LHCN-M2 (cell line): ENCODE results near the gene FCGR2B. TPM values are rescaled to one million over a fixed set of nuclear protein-coding genes. Genes with fewer than 3 reads are reported as not detected.
A peak's percentile ranks its signal among the peaks of the same experiment; 100 is the strongest.
"Not testable (repeated sequence)": the region's sequence is repeated elsewhere in the genome, so short reads cannot be mapped to it uniquely, and the experiment has no call there.

ENCODE experiments used
- DNase-seq: peaks from one replicate; pipeline ENCODE4 v3.0.0-alpha.2; 2012; ENCODE audit warnings: low read depth
- polyA plus RNA-seq: library from polyadenylated mRNA; unstranded; fragments of >200 nt; gene quantifications from one replicate; pipeline ENCODE4 v1.2.1, GENCODE V29; 2012; ENCODE audit warnings: missing spikeins
- total RNA-seq: library from RNA; depleted of rRNA; stranded (reverse); fragments of >200 nt; gene quantifications from 2 replicates; pipeline ENCODE4 v1.2.3, GENCODE V29; 2014; rRNA removed

FCGR2B gene
- not detected in 2 replicates for total RNA-seq
- polyA plus RNA-seq = not detected

DNA sequence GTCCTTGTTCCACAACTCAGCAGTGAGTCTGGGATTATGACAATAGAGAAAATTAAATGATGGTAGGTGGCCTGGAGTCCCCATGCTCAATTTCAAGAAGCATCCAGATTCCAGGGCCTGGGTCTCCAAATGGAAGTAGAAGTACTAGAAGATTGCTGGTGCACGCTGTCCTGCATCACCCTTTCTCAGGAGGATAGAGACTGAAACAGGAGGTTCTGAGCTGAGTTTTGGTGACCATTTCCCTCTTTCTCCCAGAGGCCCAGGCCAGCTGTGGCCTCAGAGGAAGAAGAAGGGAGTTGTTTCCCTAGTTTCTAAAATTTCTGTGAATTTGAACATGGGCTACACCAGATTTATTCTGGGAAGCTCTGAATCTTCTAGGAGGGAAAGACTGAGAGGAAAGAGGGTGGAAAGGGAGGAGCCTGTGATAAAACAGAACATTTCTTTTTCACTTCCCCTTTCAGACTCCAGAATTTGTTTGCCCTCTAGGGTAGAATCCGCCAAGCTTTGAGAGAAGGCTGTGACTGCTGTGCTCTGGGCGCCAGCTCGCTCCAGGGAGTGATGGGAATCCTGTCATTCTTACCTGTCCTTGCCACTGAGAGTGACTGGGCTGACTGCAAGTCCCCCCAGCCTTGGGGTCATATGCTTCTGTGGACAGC lies at the start of gene FCGR2B:
TSS of gene FCGR2B (plus strand) at position 460 of the 656 bp plus-strand sequence. CDS start at position 559, 99 bp downstream.
- DNase-seq = not testable (repeated sequence)

DNA sequence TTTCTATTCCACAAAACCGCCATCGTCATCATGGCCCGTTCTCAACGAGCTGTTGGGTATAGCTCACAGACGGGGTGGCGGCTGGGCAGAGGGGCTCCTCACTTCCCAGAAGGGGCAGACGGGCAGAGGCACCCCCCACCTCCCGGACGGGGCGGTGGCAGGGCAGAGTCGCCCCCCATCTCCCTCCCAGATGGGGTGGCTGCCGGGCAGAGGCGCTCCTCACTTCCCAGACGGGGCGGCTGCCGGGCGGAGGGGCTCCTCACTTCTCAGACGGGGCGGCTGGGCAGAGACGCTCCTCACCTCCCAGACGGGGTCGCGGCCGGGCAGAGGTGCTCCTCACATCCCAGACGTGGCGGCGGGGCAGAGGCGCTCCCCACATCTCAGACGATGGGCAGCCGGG lies 46.5 kb upstream of the FCGR2B start:
- DNase-seq = not testable (repeated sequence)

DNA sequence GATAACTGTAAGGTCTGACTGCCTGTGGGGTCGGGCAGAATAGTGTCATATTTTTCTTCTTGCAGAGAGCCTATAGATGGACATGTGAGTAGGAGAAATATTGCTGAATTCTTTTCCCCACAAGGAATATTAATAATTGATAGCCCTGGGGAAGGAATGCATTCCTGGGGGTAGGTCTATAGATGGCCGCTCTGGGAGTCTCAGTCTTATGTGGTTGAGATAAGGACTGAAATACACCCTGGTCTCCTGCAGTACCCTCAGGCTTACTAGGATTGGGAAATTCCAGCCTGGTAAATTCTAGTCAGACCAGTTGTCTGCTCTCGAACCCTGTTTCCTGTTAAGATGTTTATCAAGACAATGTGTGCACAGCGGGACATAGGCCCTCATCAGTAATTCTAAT lies 44.4 kb upstream of the FCGR2B start:
- DNase-seq = not testable (repeated sequence)

DNA sequence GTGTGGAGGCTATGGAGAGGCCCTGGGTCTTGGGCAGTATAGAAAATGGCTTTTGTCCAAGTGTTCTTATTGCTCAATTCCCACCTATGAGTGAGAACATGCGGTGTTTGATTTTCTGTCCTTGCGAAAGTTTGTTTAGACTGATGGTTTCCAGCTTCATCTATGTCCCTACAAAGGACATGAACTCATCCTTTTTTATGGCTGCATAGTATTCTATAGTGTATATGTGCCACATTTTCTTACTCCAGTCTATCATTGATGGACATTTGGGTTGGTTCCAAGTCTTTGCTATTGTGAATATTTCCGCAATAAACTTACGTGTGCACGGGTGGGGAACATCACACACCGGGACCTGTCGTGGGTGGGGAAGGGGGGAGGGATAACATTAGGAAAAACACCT lies 42.5 kb upstream of the FCGR2B start:
- DNase-seq = not testable (repeated sequence)

DNA sequence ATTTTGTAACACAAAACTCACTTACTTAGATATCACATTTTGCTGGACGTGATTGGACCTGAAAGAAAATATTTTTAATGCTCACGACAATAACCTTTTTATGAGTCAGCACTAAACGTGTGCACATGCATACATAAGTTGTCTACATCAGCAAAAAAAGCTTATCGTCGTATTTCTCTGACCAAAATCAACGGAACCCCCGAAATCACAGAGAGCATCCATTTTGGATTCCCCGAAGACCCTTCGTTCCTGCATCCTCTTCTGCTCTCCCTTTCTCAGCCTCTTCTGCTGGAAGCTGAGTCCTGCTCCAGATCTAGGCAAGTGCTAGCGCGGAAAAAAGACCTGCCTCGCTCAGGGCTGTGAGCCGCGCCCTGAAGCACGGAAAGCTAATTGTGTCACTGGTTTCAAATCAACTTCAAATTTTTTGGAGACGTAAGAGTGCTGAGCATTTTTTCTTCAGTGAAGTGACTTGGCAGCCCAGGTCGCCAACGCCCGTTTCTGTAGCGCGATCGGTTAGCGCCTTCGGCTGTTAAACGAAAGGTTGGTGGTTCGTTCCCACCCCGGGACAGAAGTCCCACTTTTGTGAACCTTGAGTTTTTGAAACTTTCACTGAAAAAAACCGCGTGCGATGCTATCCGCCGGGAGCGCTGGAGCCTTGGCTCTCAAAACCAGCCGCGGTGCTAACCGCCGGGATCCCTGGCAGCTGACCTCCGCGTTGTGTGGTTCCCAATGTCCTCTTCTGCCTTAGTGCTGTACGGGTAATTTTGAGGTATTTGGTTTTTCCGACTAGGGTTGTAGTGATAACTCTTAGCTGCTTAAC lies 41.6 kb upstream of the FCGR2B start:
- DNase-seq = peak; percentile 79

DNA sequence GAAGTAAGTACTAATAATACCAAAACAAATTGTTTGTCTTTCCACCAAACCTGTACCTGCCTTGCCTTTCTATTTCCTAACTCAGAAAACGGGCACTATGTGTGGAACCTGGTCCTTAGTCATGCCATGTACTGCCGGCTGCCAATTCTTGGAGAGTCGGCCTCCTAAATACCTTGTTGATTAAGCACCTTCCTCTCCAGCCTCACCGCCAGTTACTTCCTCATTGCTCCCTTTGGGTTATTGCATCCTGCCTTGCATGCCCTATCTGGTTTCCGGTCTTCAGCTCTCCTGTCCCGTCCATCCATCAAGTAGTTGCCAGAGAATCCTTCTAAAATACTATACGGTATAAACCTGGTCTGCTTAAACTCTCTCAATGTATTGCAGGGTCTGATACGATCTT lies 40.9 kb upstream of the FCGR2B start:
- DNase-seq = not testable (repeated sequence)

DNA sequence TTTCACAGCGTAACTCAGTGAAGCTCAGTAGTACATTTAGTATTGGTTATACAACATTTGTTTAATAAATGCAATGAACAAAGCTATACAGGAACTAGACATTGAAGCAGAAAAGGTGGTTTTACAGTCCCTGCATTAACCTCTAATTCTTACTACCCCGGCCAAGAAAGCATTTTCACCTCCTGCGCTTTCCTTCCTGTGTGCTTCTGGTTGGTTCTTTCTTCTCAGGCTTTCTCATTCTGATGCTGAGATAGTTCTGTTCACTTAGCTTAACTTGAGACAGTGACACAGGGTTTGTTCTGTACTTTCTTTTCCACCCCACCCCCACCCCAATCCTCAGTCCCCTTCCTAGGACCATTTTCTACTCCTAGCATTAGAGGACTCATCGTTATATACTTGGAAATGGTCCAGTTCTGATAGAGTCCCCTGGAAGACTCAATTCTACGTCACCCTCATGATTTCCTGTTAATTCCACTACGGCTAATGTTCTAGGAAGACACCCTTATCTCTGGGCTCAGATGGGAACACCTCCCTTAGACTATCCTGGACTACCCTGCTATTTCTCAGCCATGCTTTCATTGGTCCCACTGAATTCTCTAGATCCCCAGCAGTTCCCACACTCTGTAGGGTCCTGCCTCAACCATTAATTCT lies 39.4 kb upstream of the FCGR2B start:
- DNase-seq = not testable (repeated sequence)

DNA sequence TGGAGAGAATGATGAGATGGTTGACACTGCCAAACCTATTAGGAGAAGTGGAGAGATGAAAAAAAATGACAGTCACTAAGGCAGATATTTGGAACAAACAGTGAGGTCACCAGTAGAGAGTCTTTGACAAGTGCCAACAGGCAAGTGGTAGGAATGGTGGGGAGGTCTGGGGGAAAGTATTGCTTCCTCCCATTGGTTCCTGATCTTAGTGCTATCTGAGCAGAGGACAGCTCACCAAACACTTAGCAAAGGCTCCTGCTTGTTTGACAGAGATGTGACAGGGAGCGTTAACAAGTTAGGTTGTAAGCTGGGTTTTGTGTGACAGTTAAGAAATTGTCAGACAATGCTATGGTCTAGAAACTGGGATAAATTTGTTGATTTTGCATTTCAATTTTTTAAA lies 38.3 kb upstream of the FCGR2B start:
- DNase-seq = not testable (repeated sequence)

DNA sequence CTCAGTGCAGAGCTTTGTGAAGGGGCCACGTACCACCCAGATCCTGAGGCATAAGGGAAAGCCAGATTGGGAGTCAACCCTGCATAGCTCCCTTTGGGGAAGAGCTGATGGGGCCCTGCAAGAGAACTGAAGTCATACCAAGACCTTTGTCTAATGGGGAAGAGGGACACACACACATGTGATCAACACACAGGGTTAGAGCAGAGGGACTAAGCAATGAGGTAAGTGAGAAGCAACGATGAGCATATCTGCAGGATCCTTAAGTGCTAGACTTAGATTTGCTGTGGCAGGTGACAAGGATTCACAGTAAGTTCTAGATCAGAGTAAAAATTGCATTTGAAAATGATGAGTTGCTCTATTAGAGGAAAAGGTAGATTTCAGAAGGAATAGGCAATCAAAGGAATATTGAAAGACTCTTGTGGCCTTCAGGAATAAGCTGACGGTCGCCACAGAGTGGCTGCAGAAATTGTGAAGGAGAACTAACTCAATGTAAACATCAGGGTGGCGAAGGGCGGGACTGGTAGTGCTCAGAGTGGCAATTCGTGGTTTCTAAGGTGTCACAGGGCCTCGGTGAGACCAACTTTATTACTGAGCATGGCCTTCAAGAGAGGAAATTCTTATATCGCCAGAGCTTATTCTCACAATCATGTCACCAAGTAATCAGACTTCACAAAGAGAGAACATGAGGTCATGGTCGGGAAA lies 36.3 kb upstream of the FCGR2B start:
- not testable (repeated sequence) for DNase-seq

DNA sequence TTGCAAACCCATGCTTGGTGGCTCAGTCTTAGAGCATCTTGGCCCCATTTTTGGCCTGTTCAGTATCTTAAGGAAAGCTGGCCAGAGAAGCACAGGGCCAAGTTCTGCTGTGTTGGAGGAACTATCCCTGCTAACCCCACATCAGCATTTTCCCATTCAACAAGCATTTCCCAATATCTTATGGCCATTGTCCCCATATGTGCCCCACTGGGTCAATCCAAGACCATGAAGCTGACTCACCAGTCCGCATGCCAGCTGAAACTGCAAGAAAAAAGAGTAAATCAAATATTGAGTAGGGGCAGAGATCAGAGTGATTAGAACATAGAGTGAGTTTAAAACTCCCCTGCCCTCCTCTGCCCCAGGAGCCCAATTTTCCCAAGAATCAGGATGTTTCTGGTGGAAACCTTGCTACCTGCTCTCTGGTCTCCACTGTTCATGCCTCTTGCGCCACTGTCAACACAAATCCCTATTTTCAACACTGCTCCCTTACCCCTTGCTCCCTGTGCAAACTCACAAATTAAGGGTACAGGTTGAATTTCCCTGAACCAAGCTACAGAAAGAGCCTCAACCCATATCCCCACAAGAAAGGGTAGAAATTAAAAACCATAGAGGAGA lies 32.7 kb upstream of the FCGR2B start:
- DNase-seq = not testable (repeated sequence)

DNA sequence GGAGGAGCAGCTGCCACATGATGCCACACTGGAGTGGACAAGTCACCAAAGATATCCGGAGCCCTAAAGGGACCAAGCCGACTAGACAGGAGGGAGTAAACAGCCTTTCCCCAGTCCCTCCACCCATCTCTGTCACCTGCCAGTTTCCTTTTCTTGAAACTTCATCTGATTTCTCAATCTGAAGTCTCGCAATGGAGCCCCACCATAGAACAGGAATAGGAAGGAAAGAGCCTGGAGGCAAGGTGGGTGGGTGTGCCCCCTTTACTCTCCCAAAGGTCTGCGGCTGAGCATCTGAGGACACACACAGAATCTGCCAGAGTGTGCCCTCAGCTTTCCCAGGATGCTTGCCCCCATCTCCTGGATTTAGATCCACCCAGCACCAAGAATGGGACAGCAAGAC lies 31.9 kb upstream of the FCGR2B start, which contains the start of gene FCGR3B:
TSS of gene FCGR3B (minus strand) at position 101 of the 400 bp plus-strand sequence. CDS start at position 19, 82 bp downstream.
- no peak for DNase-seq

DNA sequence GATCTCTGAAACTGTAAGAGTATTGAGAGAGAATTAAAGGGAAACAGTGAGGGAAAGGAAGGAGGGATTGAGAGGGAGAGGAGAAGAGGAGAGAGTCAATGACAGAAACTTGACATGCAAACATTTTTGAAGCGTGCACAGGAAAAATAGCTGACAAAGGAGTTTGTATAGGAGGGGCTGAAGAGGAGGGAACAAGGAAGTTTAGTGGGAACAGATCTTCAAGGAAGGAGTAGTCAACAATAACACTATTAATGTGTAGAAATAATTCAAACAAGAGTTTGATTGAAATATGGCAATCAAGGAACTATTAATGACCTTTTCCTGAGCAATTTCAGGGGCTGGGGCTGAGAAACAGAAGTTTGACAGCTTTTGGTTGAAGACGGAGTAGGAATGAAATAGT lies 27.9 kb upstream of the FCGR2B start:
- not testable (repeated sequence) for DNase-seq

DNA sequence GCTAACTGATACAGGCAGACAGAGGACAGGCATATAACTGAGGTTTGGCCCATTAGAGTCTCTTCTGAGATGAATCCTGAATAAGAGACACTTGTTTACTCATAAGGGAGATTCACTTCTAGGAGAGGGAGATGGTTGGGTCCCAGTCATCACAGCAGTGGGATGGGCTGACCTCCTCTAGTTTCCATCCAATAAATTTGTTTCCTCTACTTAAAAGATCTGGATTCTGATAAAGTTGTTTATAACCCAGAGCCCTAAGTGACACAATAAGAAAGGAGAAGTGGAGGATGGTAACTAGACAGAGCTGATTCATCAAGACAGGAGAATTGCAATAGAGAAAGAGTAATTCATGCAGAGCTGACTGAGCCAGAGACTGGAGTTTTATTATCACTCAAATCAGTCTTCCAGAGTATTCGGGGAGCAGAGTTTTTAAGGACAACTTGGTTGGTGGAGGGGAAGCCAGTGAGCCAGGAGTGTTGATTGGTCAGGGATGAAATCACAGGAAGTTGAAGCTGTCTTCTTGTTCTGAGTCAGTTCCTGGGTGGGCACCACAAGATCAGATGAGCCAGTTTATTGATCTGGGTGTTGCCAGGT lies 26.7 kb upstream of the FCGR2B start:
- DNase-seq = not testable (repeated sequence)

DNA sequence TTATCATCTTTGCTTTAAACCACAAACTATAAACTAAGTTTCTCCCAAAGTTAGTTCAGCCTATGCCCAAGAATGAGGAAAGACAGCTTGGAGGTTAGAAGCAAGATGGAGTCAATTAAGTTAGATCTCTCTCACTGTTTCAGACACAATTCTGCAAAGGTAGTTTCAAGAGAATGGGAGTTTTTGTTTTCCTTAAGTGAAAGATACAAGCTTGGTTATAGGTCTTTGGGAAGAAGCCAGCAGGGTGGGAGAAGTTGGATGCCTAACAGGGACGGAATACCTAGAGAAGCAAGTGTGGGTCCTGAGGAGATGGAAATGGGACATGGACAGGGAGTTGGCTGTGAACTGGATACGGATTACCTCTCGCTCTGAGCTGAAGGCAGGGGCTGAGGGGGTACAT lies 26.0 kb upstream of the FCGR2B start:
- not testable (repeated sequence) for DNase-seq

DNA sequence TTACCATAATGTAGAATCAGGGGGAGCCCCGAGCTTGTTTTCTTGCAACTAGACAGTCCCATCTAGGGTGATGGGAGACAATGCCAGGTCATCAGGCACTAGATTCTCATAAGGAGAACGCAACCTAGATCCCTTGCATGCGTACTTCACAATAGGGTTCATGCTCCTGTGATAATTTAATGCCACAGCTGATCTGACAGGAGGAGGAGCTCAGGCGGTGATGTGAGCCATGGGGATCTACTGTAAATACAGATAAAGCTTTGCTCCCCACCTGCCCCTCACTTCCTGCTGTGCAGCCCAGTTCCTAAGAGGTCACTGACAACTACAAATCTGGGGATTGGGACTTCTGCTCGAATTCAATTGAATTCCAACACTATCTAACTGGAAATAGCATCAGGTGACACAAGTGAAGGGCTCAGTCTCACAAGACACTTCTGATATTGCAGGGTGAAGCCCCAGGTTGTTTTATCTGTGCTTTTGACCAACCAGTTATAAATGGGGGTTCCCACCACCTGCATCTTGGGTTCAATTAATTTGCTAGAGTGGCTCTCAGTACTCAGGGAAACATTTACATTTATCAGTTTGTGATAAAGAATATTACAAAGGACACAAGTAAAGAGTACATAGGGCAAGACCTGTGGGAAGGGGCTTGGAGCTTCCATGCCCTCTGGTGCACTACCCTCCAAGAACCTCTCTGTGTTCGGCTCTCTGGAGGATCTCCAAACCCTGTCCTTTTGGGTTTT lies 24.5 kb upstream of the FCGR2B start:
- DNase-seq = not testable (repeated sequence)

DNA sequence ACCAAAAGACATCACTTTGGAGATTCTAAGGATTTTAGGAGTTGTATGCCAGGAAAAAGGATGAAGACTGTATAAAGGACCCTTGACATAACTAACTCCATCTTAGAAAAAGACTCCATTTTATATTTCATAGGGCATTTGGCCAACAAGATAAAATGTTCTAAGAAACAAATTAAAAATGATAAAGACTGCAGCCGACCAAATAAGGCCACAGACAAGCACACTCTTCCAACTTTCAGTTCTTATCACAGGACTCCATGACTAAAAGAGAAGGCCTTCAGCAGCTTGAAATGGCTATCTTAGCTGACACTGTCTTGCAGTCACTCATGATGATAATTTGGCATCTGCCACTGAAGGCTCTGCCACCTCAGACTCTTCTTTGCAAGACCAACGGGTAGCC lies 23.7 kb upstream of the FCGR2B start:
- DNase-seq = not testable (repeated sequence)

DNA sequence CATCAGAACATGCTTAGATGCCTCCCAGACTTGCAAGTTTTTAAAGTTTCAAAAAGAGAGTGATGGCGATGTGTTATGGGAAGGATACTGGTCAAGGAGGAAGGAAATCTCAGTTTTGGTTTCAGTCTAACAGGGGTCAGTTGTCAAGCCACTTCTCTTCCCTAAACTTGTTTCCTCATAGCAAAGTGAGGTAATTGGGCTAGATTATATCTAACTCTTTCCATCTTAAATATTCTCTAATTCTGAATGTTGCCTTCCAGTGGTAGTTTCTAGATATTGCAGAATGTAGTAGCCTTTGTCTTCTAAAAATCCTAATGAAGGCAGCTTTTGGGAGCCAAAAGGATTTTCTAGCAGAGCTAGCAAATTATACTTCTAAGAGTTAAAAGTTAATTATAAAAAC lies 20.2 kb upstream of the FCGR2B start:
- not testable (repeated sequence) for DNase-seq

DNA sequence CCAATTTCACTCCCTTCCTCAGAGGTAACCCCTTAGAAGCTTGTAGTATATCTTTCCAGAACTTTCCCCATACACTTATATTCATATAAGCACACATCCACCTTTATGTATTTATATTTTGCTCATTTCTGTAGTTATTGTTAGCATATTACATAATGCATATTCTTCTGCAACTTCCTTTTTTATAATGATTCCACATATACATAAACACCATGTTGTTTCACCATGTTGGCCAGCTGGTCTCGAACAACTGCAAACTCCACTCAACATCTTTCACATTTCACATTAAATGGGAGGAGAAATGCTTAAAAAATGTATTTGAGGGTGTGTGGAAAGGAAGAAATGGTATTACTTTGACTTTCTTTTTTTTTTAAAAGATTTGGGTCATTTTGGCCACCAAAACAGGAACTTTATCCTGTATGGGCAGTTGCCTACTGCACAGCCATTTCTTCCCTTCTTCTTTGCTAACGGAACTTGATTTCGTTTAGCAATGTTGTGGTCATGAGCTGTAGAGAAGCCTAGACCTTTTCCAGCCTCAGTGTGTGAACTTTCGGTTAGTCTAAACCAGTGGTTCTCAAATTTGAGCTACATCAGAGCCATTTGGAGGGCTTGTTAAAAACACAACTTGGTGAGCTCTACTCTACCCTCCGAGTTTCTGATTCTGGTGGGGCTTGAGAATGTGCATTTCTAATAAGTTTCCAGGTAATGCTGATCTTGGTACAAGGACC lies 19.3 kb upstream of the FCGR2B start:
- not testable (repeated sequence) for DNase-seq

DNA sequence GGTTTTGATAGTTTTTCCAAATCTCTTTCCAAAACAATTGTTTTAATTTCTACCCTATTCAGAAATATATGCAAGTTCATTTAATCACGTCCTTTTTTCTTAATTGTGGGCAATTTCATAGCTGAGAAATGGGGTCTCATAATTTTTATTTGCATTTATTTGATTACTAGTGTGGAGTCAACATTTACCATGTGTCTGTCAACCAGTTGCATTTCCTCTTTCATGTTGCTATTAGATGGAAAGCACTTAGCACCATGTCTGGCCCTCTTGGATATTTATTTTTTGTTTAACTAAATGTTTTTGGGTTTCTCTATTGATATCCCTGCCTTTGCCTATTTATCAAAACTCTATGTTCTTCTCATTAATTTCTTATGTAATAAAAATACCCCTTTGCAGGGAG lies 18.1 kb upstream of the FCGR2B start:
- not testable (repeated sequence) for DNase-seq
